HEK293 (cell line): Measurements from ENCODE around the gene NLRP11.
"Not testable (repeated sequence)": the region's sequence is repeated elsewhere in the genome, so short reads cannot be mapped to it uniquely, and the experiment has no call there.

Experiments used
- CTCF ChIA-PET: fragments of 350-600 bp; formaldehyde crosslinking; extraction: SDS; loops from one replicate; lab custom pipeline; 2021; ENCODE audit warnings: antibody characterized with exemption; lab: Yijun Ruan, JAX
- POLR2A ChIA-PET: fragments of 300-600 bp; formaldehyde crosslinking; extraction: SDS; loops from one replicate; lab custom pipeline; 2020; ENCODE audit warnings: antibody characterized with exemption, inconsistent platforms; lab: Yijun Ruan, JAX
- H3K27ac ChIP-seq: fragments of 200-500 bp; sonication (Bioruptor generic); 2 replicates; pipeline ENCODE4 v1.5.1; 2014; ENCODE audit warnings: low read depth, low read length, control low read depth, inconsistent platforms; ENCODE audit errors: extremely low read depth
- H3K36me3 ChIP-seq, 2 experiments: fragments of 200-500 bp in 1 of 2; sonication (Bioruptor generic) in 1 of 2; 1 replicate in 1 of 2; 2 replicates in 1 of 2; pipeline ENCODE4 v1.5.1; 2014 to 2017; ENCODE audit warnings: inconsistent platforms in 2 of 2, low read length in 2 of 2; ENCODE audit not compliant: control insufficient read depth in 2 of 2, insufficient read depth in 1 of 2
- H3K4me1 ChIP-seq: fragments of 200-500 bp; sonication (Bioruptor generic); 2 replicates; pipeline ENCODE4 v1.5.1; 2014; ENCODE audit warnings: mild to moderate bottlenecking, low read length, inconsistent platforms; ENCODE audit not compliant: control insufficient read depth, insufficient read depth
- H3K4me3 ChIP-seq: 2 replicates; pipeline ENCODE4 v1.5.1; 2011; ENCODE audit warnings: low read depth, mild to moderate bottlenecking, control low read depth, low read length, moderate library complexity
- H3K9me3 ChIP-seq: fragments of 200-500 bp; sonication (Bioruptor generic); 2 replicates; pipeline ENCODE4 v1.5.1; 2014; ENCODE audit warnings: low read depth, low read length, inconsistent platforms; ENCODE audit not compliant: control insufficient read depth, insufficient read depth
- EGR2 ChIP-seq: fragments of 450-650 bp; formaldehyde crosslinking; IDR thresholded peaks from 2 replicates; pipeline ENCODE4 v1.5.1; 2016; ENCODE audit warnings: low read depth, missing biosample characterization, missing genetic modification characterization
- GLI4 ChIP-seq: fragments of 450-650 bp; formaldehyde crosslinking; IDR thresholded peaks from 2 replicates; pipeline ENCODE4 v1.5.1; 2016; ENCODE audit warnings: missing biosample characterization, missing genetic modification characterization
- KLF8 ChIP-seq: fragments of 450-650 bp; formaldehyde crosslinking; IDR thresholded peaks from 2 replicates; pipeline ENCODE4 v1.5.1; 2016; ENCODE audit warnings: missing biosample characterization, missing genetic modification characterization
- ZEB2 ChIP-seq: fragments of 450-650 bp; formaldehyde crosslinking; IDR thresholded peaks from 2 replicates; pipeline ENCODE4 v1.5.1; 2016; ENCODE audit warnings: missing biosample characterization, missing genetic modification characterization
- ZNF155 ChIP-seq: fragments of 450-650 bp; formaldehyde crosslinking; IDR thresholded peaks from 2 replicates; pipeline ENCODE4 v1.5.1; 2016; ENCODE audit warnings: missing biosample characterization, missing genetic modification characterization
- ZNF174 ChIP-seq: fragments of 450-650 bp; formaldehyde crosslinking; IDR thresholded peaks from 2 replicates; pipeline ENCODE4 v1.5.0; 2017; ENCODE audit warnings: missing biosample characterization, mild to moderate bottlenecking, missing genetic modification characterization
- ZNF175 ChIP-seq: fragments of 450-650 bp; formaldehyde crosslinking; IDR thresholded peaks from 2 replicates; pipeline ENCODE4 v1.5.1; 2016; ENCODE audit warnings: missing biosample characterization, missing genetic modification characterization
- ZNF19 ChIP-seq: fragments of 450-650 bp; formaldehyde crosslinking; IDR thresholded peaks from 2 replicates; pipeline ENCODE4; 2016; ENCODE audit warnings: missing biosample characterization, missing genetic modification characterization, low read depth
- ZNF24 ChIP-seq: fragments of 450-650 bp; formaldehyde crosslinking; IDR thresholded peaks from 2 replicates; pipeline ENCODE4 v1.5.1; 2016; ENCODE audit warnings: missing biosample characterization, missing genetic modification characterization
- ZNF248 ChIP-seq: fragments of 450-650 bp; formaldehyde crosslinking; IDR thresholded peaks from 2 replicates; pipeline ENCODE4 v1.5.1; 2017; ENCODE audit warnings: missing biosample characterization, missing genetic modification characterization
- ZNF37A ChIP-seq: fragments of 450-650 bp; IDR thresholded peaks from 2 replicates; pipeline ENCODE4 v1.5.1; 2018; ENCODE audit warnings: missing biosample characterization, missing genetic modification characterization
- ZNF473 ChIP-seq: fragments of 450-650 bp; formaldehyde crosslinking; IDR thresholded peaks from 2 replicates; pipeline ENCODE4 v1.5.1; 2017; ENCODE audit warnings: missing biosample characterization, missing genetic modification characterization
- ZNF48 ChIP-seq: fragments of 450-650 bp; formaldehyde crosslinking; IDR thresholded peaks from 2 replicates; pipeline ENCODE4 v1.5.1; 2016; ENCODE audit warnings: missing biosample characterization, missing genetic modification characterization
- ZNF654 ChIP-seq: fragments of 450-650 bp; formaldehyde crosslinking; IDR thresholded peaks from 2 replicates; pipeline ENCODE4 v1.5.1; 2016; ENCODE audit warnings: low read depth, missing biosample characterization, missing genetic modification characterization
- ZNF660 ChIP-seq: fragments of 450-650 bp; IDR thresholded peaks from 2 replicates; pipeline ENCODE4 v1.5.1; 2018; ENCODE audit warnings: missing biosample characterization, mild to moderate bottlenecking, missing genetic modification characterization
- ZNF776 ChIP-seq: fragments of 450-650 bp; formaldehyde crosslinking; IDR thresholded peaks from 2 replicates; pipeline ENCODE4 v1.5.0; 2017; ENCODE audit warnings: missing biosample characterization, missing genetic modification characterization, borderline replicate concordance
- ZNF785 ChIP-seq: fragments of 450-650 bp; formaldehyde crosslinking; IDR thresholded peaks from 2 replicates; pipeline ENCODE4 v1.5.1; 2016; ENCODE audit warnings: missing biosample characterization, missing genetic modification characterization
- ZNF830 ChIP-seq: fragments of 450-650 bp; IDR thresholded peaks from 2 replicates; pipeline ENCODE4 v1.5.0; 2018; ENCODE audit warnings: missing biosample characterization, missing genetic modification characterization, low read depth, mild to moderate bottlenecking, moderate library complexity
- TF ChIP-seq, protein P1 (sequence below): sonication (generic); formaldehyde crosslinking; IDR thresholded peaks from 2 replicates; pipeline ENCODE4 v1.8.1; 2022; ENCODE audit warnings: mild to moderate bottlenecking, moderate library complexity, missing genetic modification reagents
- TF ChIP-seq, protein P2 (sequence below): fragments of 450-650 bp; formaldehyde crosslinking; IDR thresholded peaks from 2 replicates; pipeline ENCODE4 v1.5.1; 2016; ENCODE audit warnings: missing biosample characterization, missing genetic modification characterization
- TF ChIP-seq, protein P3 (sequence below): fragments of 450-650 bp; formaldehyde crosslinking; IDR thresholded peaks from 2 replicates; pipeline ENCODE4 v1.5.0; 2017; ENCODE audit warnings: missing biosample characterization, missing genetic modification characterization, borderline replicate concordance

Gene NLRP11

DNA sequence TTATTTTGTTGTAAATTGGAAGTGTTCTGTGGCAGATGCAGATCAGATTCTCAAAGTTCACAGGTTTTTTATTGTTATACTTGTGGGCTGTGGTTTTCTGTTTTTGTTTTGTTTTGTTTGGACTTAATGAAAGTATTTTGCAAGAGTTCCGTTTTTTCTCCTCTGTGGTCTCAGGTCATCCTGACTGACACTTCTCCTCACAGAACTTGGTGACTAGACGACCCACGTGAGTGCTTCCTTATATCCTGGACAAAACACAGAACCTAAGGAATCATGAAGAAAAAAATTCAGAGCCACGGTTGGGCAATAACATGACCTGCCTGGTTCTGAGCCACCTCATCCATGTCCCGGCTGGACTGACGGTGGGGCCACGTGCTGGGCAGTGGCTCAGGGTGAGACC lies 65.3 kb downstream of the NLRP11 start:
- TF ChIP-seq ZNF174 (tag by site-specific recombination) (no peak), ZNF776 (tag by site-specific recombination) (no peak), ZNF473 (tag by site-specific recombination) (no peak)
- no peaks in the 10 kb centered on the region for H3K36me3 ChIP-seq

DNA sequence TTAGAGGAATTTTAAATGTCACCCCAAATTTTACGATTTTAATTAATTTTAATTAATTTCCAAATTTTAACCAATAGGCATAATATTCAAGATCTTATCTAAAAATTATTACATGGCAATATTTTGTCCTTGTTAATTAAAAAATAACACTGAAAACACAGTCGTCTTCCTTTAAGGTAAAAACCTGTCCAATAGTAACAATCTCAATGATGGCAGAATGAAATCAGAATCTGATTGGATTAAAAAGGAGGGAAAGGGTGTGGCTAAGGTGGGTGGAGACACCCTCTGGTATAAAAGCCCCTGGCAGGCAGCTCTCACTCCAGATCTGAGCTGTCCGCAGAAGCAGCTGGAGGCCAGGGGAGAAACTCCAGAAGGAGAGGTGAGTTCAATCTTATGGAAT lies 73.0 kb downstream of the NLRP11 start, which contains the start of gene RFPL4A:
Gene RFPL4A (plus strand): TSS at position 301 of the 400 bp plus-strand sequence. CDS start 2,704 bp downstream, outside the sequence.
- not testable (repeated sequence) for H3K4me3 ChIP-seq

More for the DNA sequence above, 65.3 kb downstream of the NLRP11 start:
- CTCF ChIA-PET, result interaction anchor here (0.6 kb wide), 1 partner anchor 505 kb away, joined by 3 read pairs; no protein-coding TSS in a partner anchor
- H3K4me3 ChIP-seq, result no peak overlapping the region
- no peaks in the 10 kb centered on the region for H3K9me3 ChIP-seq
- H3K27ac ChIP-seq, result no peak overlapping the region
- H3K4me1 ChIP-seq, result no peaks in the 10 kb centered on the region
- POLR2A ChIA-PET, result no interaction called here

DNA sequence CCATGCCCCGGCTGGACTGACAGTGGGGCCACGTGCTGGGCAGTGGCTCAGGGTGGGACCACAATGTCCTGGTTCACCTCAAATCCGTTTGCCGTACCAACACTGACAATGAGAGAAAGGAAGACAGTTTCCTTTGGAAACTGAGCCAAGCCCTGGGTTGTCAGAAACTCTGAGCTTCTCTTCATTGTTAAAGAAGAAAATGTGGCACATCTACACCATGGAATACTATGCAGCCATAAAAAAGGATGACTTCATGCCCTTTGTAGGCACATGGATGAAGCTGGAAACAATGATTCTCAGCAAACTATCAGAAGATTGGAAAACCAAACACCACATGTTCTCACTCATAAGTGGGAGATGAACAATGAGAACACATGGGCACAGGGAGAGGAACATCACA lies 75.0 kb downstream of the NLRP11 start:
- H3K36me3 ChIP-seq, H3K9me3 ChIP-seq, H3K4me1 ChIP-seq, H3K27ac ChIP-seq, POLR2A ChIA-PET, H3K4me3 ChIP-seq: not testable (repeated sequence)
- CTCF ChIA-PET, result interaction anchor here (0.7 kb wide), 1 partner anchor 372 kb away, joined by 4 read pairs; no protein-coding TSS in a partner anchor

More for the DNA sequence above, 73.0 kb downstream of the NLRP11 start, which contains the start of gene RFPL4A:
- H3K4me1 ChIP-seq, H3K27ac ChIP-seq, CTCF ChIA-PET, H3K36me3 ChIP-seq, H3K9me3 ChIP-seq, POLR2A ChIA-PET: not testable (repeated sequence)

DNA sequence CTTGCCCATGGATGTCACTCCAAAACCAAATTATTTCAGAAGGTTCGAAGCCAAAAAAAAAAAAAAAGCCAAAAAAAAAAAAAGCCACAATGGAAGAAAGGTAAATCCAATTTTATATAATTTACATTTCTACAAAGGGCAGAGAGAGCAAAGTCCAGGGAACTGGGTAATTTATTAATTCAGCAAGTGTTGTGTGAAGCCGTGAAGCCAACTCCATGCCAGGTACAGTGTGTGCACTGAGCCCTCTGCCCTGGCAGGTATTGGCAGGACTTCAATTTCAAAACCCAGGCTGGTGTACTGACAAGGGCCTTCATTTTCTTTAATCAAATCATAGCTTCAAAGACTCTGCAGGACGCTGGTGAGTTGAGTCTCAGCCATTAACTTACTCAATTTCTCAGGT lies 78.4 kb downstream of the NLRP11 start:
- Histone ChIP-seq H3K27ac (no peak overlapping the region), H3K4me1 (no peaks in the 10 kb centered on the region), H3K4me3 (no peak overlapping the region), H3K36me3 (no peaks in the 10 kb centered on the region), H3K9me3 (no peaks in the 10 kb centered on the region)
- POLR2A ChIA-PET, result interaction anchor here (0.9 kb wide), 1 partner anchor 47 kb away, joined by 3 read pairs; no protein-coding TSS in a partner anchor
- CTCF ChIA-PET, result no interaction called here
- TF ChIP-seq ZNF248 (tag by site-specific recombination) (no peak), ZEB2 (no peak), ZNF830 (tag by site-specific recombination) (no peak), ZNF175 (tag by site-specific recombination) (no peak), ZNF48 (tag by site-specific recombination) (no peak), GLI4 (tag by site-specific recombination) (no peak), ZNF155 (tag by site-specific recombination) (no peak), ZNF37A (tag by site-specific recombination) (no peak), ZNF19 (tag by site-specific recombination) (no peak), ZNF654 (no peak), EGR2 (tag by site-specific recombination) (no peak), KLF8 (tag by site-specific recombination) (no peak), ZNF660 (tag by site-specific recombination) (no peak), ZNF24 (tag by site-specific recombination) (no peak), ZNF785 (tag by site-specific recombination) (no peak)
- TF ChIP-seq, protein P1, sequence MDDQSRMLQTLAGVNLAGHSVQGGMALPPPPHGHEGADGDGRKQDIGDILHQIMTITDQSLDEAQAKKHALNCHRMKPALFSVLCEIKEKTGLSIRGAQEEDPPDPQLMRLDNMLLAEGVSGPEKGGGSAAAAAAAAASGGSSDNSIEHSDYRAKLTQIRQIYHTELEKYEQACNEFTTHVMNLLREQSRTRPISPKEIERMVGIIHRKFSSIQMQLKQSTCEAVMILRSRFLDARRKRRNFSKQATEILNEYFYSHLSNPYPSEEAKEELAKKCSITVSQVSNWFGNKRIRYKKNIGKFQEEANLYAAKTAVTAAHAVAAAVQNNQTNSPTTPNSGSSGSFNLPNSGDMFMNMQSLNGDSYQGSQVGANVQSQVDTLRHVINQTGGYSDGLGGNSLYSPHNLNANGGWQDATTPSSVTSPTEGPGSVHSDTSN, result no peak
- TF ChIP-seq, protein P2, sequence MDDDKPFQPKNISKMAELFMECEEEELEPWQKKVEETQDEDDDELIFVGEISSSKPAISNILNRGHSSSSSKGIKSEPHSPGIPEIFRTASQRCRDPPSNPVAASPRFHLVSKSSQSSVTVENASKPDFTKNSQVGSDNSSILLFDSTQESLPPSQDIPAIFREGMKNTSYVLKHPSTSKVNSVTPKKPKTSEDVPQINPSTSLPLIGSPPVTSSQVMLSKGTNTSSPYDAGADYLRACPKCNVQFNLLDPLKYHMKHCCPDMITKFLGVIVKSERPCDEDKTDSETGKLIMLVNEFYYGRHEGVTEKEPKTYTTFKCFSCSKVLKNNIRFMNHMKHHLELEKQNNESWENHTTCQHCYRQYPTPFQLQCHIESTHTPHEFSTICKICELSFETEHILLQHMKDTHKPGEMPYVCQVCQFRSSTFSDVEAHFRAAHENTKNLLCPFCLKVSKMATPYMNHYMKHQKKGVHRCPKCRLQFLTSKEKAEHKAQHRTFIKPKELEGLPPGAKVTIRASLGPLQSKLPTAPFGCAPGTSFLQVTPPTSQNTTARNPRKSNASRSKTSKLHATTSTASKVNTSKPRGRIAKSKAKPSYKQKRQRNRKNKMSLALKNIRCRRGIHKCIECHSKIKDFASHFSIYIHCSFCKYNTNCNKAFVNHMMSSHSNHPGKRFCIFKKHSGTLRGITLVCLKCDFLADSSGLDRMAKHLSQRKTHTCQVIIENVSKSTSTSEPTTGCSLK (tag by site-specific recombination), result no peak
- TF ChIP-seq, protein P3, sequence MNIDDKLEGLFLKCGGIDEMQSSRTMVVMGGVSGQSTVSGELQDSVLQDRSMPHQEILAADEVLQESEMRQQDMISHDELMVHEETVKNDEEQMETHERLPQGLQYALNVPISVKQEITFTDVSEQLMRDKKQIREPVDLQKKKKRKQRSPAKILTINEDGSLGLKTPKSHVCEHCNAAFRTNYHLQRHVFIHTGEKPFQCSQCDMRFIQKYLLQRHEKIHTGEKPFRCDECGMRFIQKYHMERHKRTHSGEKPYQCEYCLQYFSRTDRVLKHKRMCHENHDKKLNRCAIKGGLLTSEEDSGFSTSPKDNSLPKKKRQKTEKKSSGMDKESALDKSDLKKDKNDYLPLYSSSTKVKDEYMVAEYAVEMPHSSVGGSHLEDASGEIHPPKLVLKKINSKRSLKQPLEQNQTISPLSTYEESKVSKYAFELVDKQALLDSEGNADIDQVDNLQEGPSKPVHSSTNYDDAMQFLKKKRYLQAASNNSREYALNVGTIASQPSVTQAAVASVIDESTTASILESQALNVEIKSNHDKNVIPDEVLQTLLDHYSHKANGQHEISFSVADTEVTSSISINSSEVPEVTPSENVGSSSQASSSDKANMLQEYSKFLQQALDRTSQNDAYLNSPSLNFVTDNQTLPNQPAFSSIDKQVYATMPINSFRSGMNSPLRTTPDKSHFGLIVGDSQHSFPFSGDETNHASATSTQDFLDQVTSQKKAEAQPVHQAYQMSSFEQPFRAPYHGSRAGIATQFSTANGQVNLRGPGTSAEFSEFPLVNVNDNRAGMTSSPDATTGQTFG (tag by site-specific recombination), result no peak
